H1 (cell line): ENCODE data around the gene ANKH. TPM values are rescaled to one million over a fixed set of nuclear protein-coding genes. Genes with fewer than 3 reads are reported as not detected.

ENCODE experiments used
- CTCF ChIA-PET: fragments of 300-600 bp; sonication (Branson Sonifier 250); formaldehyde crosslinking; loops from one replicate; lab custom pipeline; 2021; ENCODE audit not compliant: partially characterized antibody; lab: Charles Lee
- POLR2A ChIA-PET: fragments of 300-600 bp; sonication (Branson Sonifier 250); formaldehyde crosslinking; loops from one replicate; lab custom pipeline; 2021; ENCODE audit warnings: inconsistent platforms; ENCODE audit not compliant: partially characterized antibody; lab: Charles Lee
- DNase-seq, 2 experiments: peaks; one replicate each; pipeline versions ENCODE4 v3.0.0 to v3.0.0-alpha.2; 2010 to 2022; ENCODE audit warnings: low spot score in 2 of 2, low read depth in 1 of 2, mixed read lengths in 1 of 2
- FAIRE-seq: peaks from 2 replicates; lab custom pipeline; 2011; peaks lifted over from hg19 to GRCh38; lab: Jason Lieb, UNC
- H2AFZ ChIP-seq: 2 replicates; pipeline ENCODE4 v1.8.1; 2012; ENCODE audit warnings: low read length, inconsistent platforms
- H2AK5ac ChIP-seq: 2 replicates; pipeline ENCODE4 v1.6.1; 2013; ENCODE audit warnings: low read depth, low read length
- H2BK120ac ChIP-seq: replicated peaks from 2 replicates; pipeline ENCODE3; 2013; ENCODE audit warnings: low read depth, low read length, inconsistent platforms
- H2BK12ac ChIP-seq: 2 replicates; pipeline ENCODE4 v1.6.1; 2013; ENCODE audit warnings: low read depth, low read length
- H2BK15ac ChIP-seq: 2 replicates; pipeline ENCODE4 v1.6.1; 2013; ENCODE audit warnings: low read length
- H2BK20ac ChIP-seq: 2 replicates; pipeline ENCODE4 v1.6.1; 2013; ENCODE audit warnings: low read length
- H2BK5ac ChIP-seq: 2 replicates; pipeline ENCODE4 v1.6.1; 2013; ENCODE audit warnings: low read depth, low read length
- H3K14ac ChIP-seq: 2 replicates; pipeline ENCODE4 v1.6.1; 2013; ENCODE audit warnings: inconsistent platforms; ENCODE audit not compliant: insufficient read length
- H3K18ac ChIP-seq: 2 replicates; pipeline ENCODE4 v1.6.1; 2013; ENCODE audit warnings: low read length; ENCODE audit errors: extremely low read depth
- H3K23ac ChIP-seq: 2 replicates; pipeline ENCODE4 v1.6.1; 2013; ENCODE audit warnings: inconsistent platforms; ENCODE audit not compliant: insufficient read length
- H3K23me2 ChIP-seq: 2 replicates; pipeline ENCODE4 v1.6.1; 2013; ENCODE audit warnings: low read depth, low read length
- H3K27ac ChIP-seq: 2 replicates; pipeline ENCODE4 v1.6.1; 2011; ENCODE audit warnings: low read depth, low read length, inconsistent platforms
- H3K27me3 ChIP-seq, 4 experiments: replicated peaks in 1 of 4; 1 replicate in 1 of 4; 2 replicates in 3 of 4; pipeline versions ENCODE4 v1.6.1 to v1.8.1; 2011 to 2013; ENCODE audit warnings: low read length in 3 of 4, mild to moderate bottlenecking in 3 of 4, inconsistent platforms in 2 of 4, mixed read lengths in 2 of 4, moderate library complexity in 1 of 4; ENCODE audit not compliant: control insufficient read depth in 3 of 4, insufficient read depth in 3 of 4; ENCODE audit errors: extremely low read depth in 1 of 4
- H3K36me3 ChIP-seq, 4 experiments: 2 replicates each; pipeline versions ENCODE4 v1.6.1 to v1.8.1; 2011 to 2013; ENCODE audit warnings: mild to moderate bottlenecking in 4 of 4, low read length in 3 of 4, moderate library complexity in 2 of 4, control low read depth in 1 of 4, inconsistent platforms in 1 of 4; ENCODE audit not compliant: insufficient read depth in 4 of 4, control insufficient read depth in 2 of 4
- H3K4ac ChIP-seq: replicated peaks from 2 replicates; pipeline ENCODE3; 2013; ENCODE audit warnings: low read length, low read depth, mixed read lengths, inconsistent platforms; ENCODE audit not compliant: insufficient read length
- H3K4me1 ChIP-seq, 4 experiments: replicated peaks in 1 of 4; 1 replicate in 1 of 4; 2 replicates in 3 of 4; pipeline versions ENCODE4 v1.6.1 to v1.8.1; 2011 to 2013; ENCODE audit warnings: low read length in 3 of 4, inconsistent platforms in 2 of 4, mixed read lengths in 1 of 4; ENCODE audit not compliant: insufficient read depth in 4 of 4, control insufficient read depth in 3 of 4
- H3K4me2 ChIP-seq, 2 experiments: 2 replicates each; pipeline versions ENCODE4 v1.6.1 to v1.8.1; 2011 to 2013; ENCODE audit warnings: low read depth in 2 of 2, low read length in 2 of 2, control low read depth in 1 of 2, inconsistent platforms in 1 of 2, mild to moderate bottlenecking in 1 of 2; ENCODE audit not compliant: insufficient read depth in 1 of 2
- H3K4me3 ChIP-seq, 4 experiments: fragments of 200-600, 300-600 bp in 1 of 4; sonication (generic), shearing (Covaris generic), sonication (Bioruptor Twin) in 1 of 4; 2 replicates each; pipeline versions ENCODE4 v1.5.1 to v1.8.1; 2011 to 2016; ENCODE audit warnings: low read length in 4 of 4, low read depth in 3 of 4, control low read depth in 2 of 4, inconsistent platforms in 2 of 4, mild to moderate bottlenecking in 2 of 4, mixed read lengths in 1 of 4, moderate library complexity in 1 of 4; ENCODE audit not compliant: insufficient read depth in 2 of 4; ENCODE audit errors: extremely low read depth in 1 of 4
- H3K56ac ChIP-seq: replicated peaks from 2 replicates; pipeline ENCODE3; 2013; ENCODE audit warnings: low read depth, mild to moderate bottlenecking, mixed read lengths, low read length, inconsistent platforms; ENCODE audit not compliant: insufficient read length
- H3K79me1 ChIP-seq: 2 replicates; pipeline ENCODE4 v1.6.1; 2013; ENCODE audit warnings: low read depth, low read length, control low read depth
- H3K79me2 ChIP-seq, 2 experiments: 2 replicates each; pipeline versions ENCODE4 v1.6.1 to v1.8.1; 2012 to 2013; ENCODE audit warnings: low read length in 2 of 2, mild to moderate bottlenecking in 2 of 2, inconsistent platforms in 1 of 2; ENCODE audit not compliant: insufficient read depth in 2 of 2, control insufficient read depth in 1 of 2
- H3K9ac ChIP-seq, 4 experiments: replicated peaks in 1 of 4; 1 replicate in 1 of 4; 2 replicates in 3 of 4; pipeline versions ENCODE4 v1.6.1 to v1.8.1; 2011 to 2013; ENCODE audit warnings: low read depth in 3 of 4, low read length in 3 of 4, control low read depth in 2 of 4, mild to moderate bottlenecking in 2 of 4, moderate library complexity in 2 of 4, inconsistent platforms in 1 of 4; ENCODE audit errors: extremely low read depth in 1 of 4
- H3K9me3 ChIP-seq, 2 experiments: 2 replicates each; pipeline versions ENCODE4 v1.6.1 to v1.8.1; 2012 to 2013; ENCODE audit warnings: mild to moderate bottlenecking in 2 of 2, moderate library complexity in 2 of 2, control low read depth in 1 of 2, inconsistent platforms in 1 of 2, low read depth in 1 of 2, low read length in 1 of 2, mixed read lengths in 1 of 2; ENCODE audit not compliant: insufficient read depth in 2 of 2
- H4K20me1 ChIP-seq, 2 experiments: replicated peaks in 1 of 2; 2 replicates each; pipeline versions ENCODE3 to v1.8.1; 2011 to 2013; ENCODE audit warnings: inconsistent platforms in 2 of 2, low read length in 2 of 2, mild to moderate bottlenecking in 1 of 2; ENCODE audit not compliant: insufficient read depth in 2 of 2, control insufficient read depth in 1 of 2
- H4K5ac ChIP-seq: 2 replicates; pipeline ENCODE4 v1.6.1; 2013; ENCODE audit warnings: low read length, low read depth, mixed read lengths, inconsistent platforms; ENCODE audit not compliant: insufficient read length
- H4K8ac ChIP-seq: 2 replicates; pipeline ENCODE4 v1.8.0; 2013; ENCODE audit warnings: mild to moderate bottlenecking, moderate library complexity, low read length, inconsistent platforms; ENCODE audit not compliant: insufficient read depth; ENCODE audit errors: extremely low read depth
- H4K91ac ChIP-seq: replicated peaks from 2 replicates; pipeline ENCODE3; 2013; ENCODE audit warnings: low read length, mixed read lengths, inconsistent platforms; ENCODE audit not compliant: insufficient read length
- BRCA1 ChIP-seq: IDR thresholded peaks from 2 replicates; pipeline ENCODE4 v1.6.1; 2012; ENCODE audit warnings: low read depth, low read length, improper control_type of control experiment
- CREB1 ChIP-seq: IDR thresholded peaks from 2 replicates; pipeline ENCODE4 v1.6.1; 2012; ENCODE audit warnings: inconsistent platforms
- CTBP2 ChIP-seq: IDR thresholded peaks from 2 replicates; pipeline ENCODE4 v1.7.0; 2011; ENCODE audit warnings: borderline replicate concordance, mild to moderate bottlenecking, moderate library complexity, mixed read lengths, low read length; ENCODE audit not compliant: insufficient read depth, insufficient read length
- EP300 ChIP-seq, 2 experiments: IDR thresholded peaks; 1 replicate in 1 of 2; 2 replicates in 1 of 2; pipeline ENCODE4 v1.6.1; 2011 to 2012; ENCODE audit warnings: low read depth in 2 of 2, low read length in 2 of 2, mild to moderate bottlenecking in 2 of 2, borderline replicate concordance in 1 of 2, inconsistent platforms in 1 of 2, moderate library complexity in 1 of 2
- HDAC6 ChIP-seq: IDR thresholded peaks from one replicate; pipeline ENCODE4 v1.7.1; 2012; ENCODE audit warnings: low read depth, mild to moderate bottlenecking, inconsistent platforms, low read length, moderate library complexity
- MAFK ChIP-seq: IDR thresholded peaks from 2 replicates; pipeline ENCODE4 v1.6.1; 2012; ENCODE audit warnings: low read depth, mild to moderate bottlenecking, improper control_type of control experiment, low read length
- NANOG ChIP-seq: IDR thresholded peaks from 2 replicates; pipeline ENCODE4 v1.6.1; 2011; ENCODE audit warnings: low read length, low read depth, mild to moderate bottlenecking, inconsistent platforms; ENCODE audit not compliant: insufficient read depth, poor library complexity, severe bottlenecking
- PHF8 ChIP-seq: fragments of 200-600 bp; sonication (generic); conservative IDR thresholded peaks from 2 replicates; pipeline ENCODE4 v1.7.1; 2012; ENCODE audit warnings: low read depth, mild to moderate bottlenecking, inconsistent platforms, low read length, moderate library complexity
- SAP30 ChIP-seq: fragments of 300-600 bp; sonication (generic); IDR thresholded peaks from 2 replicates; pipeline ENCODE4 v1.7.1; 2012; ENCODE audit warnings: low read length, moderate library complexity, mild to moderate bottlenecking, inconsistent platforms; ENCODE audit not compliant: insufficient read depth, insufficient replicate concordance
- SIN3A ChIP-seq, 2 experiments: IDR thresholded peaks in 1 of 2; conservative IDR thresholded peaks in 1 of 2; 2 replicates each; pipeline ENCODE4 v1.6.1; 2011 to 2012; ENCODE audit warnings: low read length in 2 of 2, improper control_type of control experiment in 1 of 2, low read depth in 1 of 2, mild to moderate bottlenecking in 1 of 2
- SP4 ChIP-seq: IDR thresholded peaks from 2 replicates; pipeline ENCODE4 v1.6.1; 2012; ENCODE audit warnings: low read length, inconsistent platforms
- TCF12 ChIP-seq: IDR thresholded peaks from 2 replicates; pipeline ENCODE4 v1.6.1; 2011; ENCODE audit warnings: low read depth, mild to moderate bottlenecking, low read length
- TEAD4 ChIP-seq: IDR thresholded peaks from 2 replicates; pipeline ENCODE4 v1.6.1; 2012; ENCODE audit warnings: low read depth, low read length, inconsistent platforms, mixed read lengths
- WGBS, 2 experiments: shearing (Covaris generic) in 1 of 2; methylation state at CpG; one replicate each; pipeline versions ENCODE4 v1.1.6 to v1.1.7; 2013 to 2015; ENCODE audit warnings: low lambda C conversion rate in 2 of 2, mixed read lengths in 2 of 2, inconsistent platforms in 1 of 2, low coverage in 1 of 2, missing lambda C conversion rate in 1 of 2; ENCODE audit not compliant: insufficient replicate concordance in 2 of 2, insufficient coverage in 1 of 2, insufficient read length in 1 of 2; ENCODE audit errors: extremely low coverage in 1 of 2, missing lambda C conversion rate in 1 of 2; 5-methylcytosine and 5-hydroxymethylcytosine counted together
- polyA plus RNA-seq, 7 experiments: library from polyadenylated mRNA; depleted of rRNA in 3 of 7; stranded (reverse) in 5 of 7; unstranded in 2 of 7; fragments of >200 nt in 5 of 7; fragments of 200-250 nt in 2 of 7; gene quantifications; 1 replicate in 5 of 7; 2 replicates in 1 of 7; 4 replicates in 1 of 7; pipeline versions ENCODE4 v1.2.1 to v1.2.3, GENCODE V29; 2011 to 2013; ENCODE audit warnings: missing spikeins in 2 of 7, mixed read lengths in 2 of 7
- total RNA-seq: library from RNA; stranded (reverse); fragmentation: NEBNext Ultra II Directional; extraction: Animal tissue kit (Norgen Biotek cat#: 25700); gene quantifications from 2 replicates; pipeline ENCODE4 v1.2.1, GENCODE V29; 2021

The ANKH gene
- total and polyA plus RNA-seq, 2 of the 8 experiments (the other 6 are each of a cell fraction or from before 2014, with no cell fraction given): 5.3 to 13.0 TPM

DNA sequence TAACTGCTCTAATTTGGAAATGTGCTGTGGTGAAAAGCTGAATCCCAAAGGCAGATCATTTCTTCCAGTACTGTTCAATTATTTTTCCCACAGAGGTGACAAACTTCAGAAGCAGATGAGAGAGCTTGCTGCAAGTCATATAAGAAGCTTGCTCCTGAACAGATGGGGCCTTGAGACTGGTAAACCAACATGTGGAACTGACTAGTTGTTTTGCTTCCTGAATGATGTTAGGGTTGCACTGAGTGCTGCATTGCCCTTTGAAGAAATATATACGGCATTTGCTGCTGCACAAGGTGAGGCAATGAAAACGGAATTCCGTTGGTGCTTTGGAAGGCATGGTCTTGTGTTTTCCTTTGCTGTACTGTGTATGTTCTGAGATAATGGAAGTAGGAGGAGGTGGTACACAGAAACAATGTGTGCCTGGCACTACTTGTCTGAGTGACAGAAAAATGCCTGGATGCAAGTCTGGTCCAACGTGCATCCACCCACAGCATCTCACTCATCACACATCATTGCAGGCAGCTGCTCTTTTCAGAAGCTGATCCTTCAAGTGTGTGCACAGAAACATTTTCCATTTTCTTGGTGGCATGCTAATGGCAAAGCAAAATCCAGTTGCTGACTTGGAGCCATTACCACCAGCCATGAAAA, 76.9 kb downstream of the ANKH start:
- ChIA-PET POLR2A (no interaction called here), CTCF (interaction anchor here (0.6 to 1.7 kb wide), 4 partner anchors 69 to 123 kb away, joined by 3 to 4 read pairs (median 3); no protein-coding TSS in a partner anchor)
- Histone ChIP-seq H2BK120ac (no peak overlapping the region), H3K14ac (no peak overlapping the region), H3K27ac (no peak overlapping the region), H4K91ac (no peak overlapping the region), H3K23ac (no peak overlapping the region), H2BK15ac (no peak overlapping the region), H4K5ac (no peak overlapping the region), H3K79me2 (no peaks in the 10 kb centered on the region), H3K9me3 (no peaks in the 10 kb centered on the region), H3K4ac (no peak overlapping the region), H2BK5ac (no peak overlapping the region), H4K8ac (no peak overlapping the region), H3K56ac (no peak overlapping the region), H3K27me3 (no peaks in the 10 kb centered on the region), H3K79me1 (no peaks in the 10 kb centered on the region), H3K36me3 (no peaks in the 10 kb centered on the region), H3K4me3 (no peak overlapping the region), H3K9ac (no peak overlapping the region), H3K4me1 (peaks cover 0 to 3% (median 0%) of the 10 kb centered on the region in 4 experiments; a peak in 2 of 7 replicates), H2AFZ (no peak overlapping the region), H3K23me2 (no peaks in the 10 kb centered on the region), H3K4me2 (no peak overlapping the region), H4K20me1 (peaks cover 0 to 2% of the 10 kb centered on the region in 2 experiments), H2BK12ac (no peak overlapping the region), H3K18ac (no peak overlapping the region), H2AK5ac (no peak overlapping the region), H2BK20ac (no peak overlapping the region)
- no peak for FAIRE-seq
- no peak for DNase-seq
- WGBS, 2 experiments: 90% methylated on average over 4 of the region's 4 CpGs; no CpG with 5 or more reads in 1 of the 2 experiments
- TF ChIP-seq SIN3A (conservative IDR thresholded peaks at IDR 0.05 in 1 of 2, IDR thresholded peaks at IDR 0.05 in 1 of 2; ENCODE audit: low read depth in 1 of 2, low read length in 2 of 2): no peak
- no peak for TF ChIP-seq SAP30
- no peak for TF ChIP-seq BRCA1
- TF ChIP-seq SP4: no peak
- no peak for TF ChIP-seq PHF8
- TF ChIP-seq CREB1: no peak
- TF ChIP-seq NANOG: no peak
- no peak for TF ChIP-seq HDAC6
- TF ChIP-seq TCF12: no peak
- no peak for TF ChIP-seq EP300 (IDR thresholded peaks at IDR 0.05; ENCODE audit: borderline replicate concordance in 1 of 2, low read depth in 2 of 2, low read length in 2 of 2)
- TF ChIP-seq CTBP2: no peak
- no peak for TF ChIP-seq TEAD4
- no peak for TF ChIP-seq MAFK
